GM18861 (cell line): ENCODE measurements around the gene FGF4.
"Not testable (repeated sequence)": the region's sequence is repeated elsewhere in the genome, so short reads cannot be mapped to it uniquely, and the experiment has no call there.

Source experiments
- ATAC-seq: cut with Tn5 transposase; IDR thresholded peaks from one replicate; pipeline ENCODE4 v1.9.1; 2021; ENCODE audit not compliant: unreplicated experiment

Gene FGF4

GRCh38 chr11:69774354-69775162 lies 583 bp downstream of the FGF4 start:
- no peak for ATAC-seq

- ATAC-seq, result no peak
Measured at GRCh38 chr11:69773626-69774353, 1.4 kb downstream of the FGF4 start.

GRCh38 chr11:69771466-69771865 lies 3.7 kb downstream of the FGF4 start:
- ATAC-seq, result no peak

- ATAC-seq, result no peak
Measured at GRCh38 chr11:69770540-69770939, 4.6 kb downstream of the FGF4 start.

GRCh38 chr11:69765498-69765995 lies 9.6 kb downstream of the FGF4 start:
- no peak for ATAC-seq

- not testable (repeated sequence) for ATAC-seq
Measured at GRCh38 chr11:69764918-69765317, 10.2 kb downstream of the FGF4 start.

- no peak for ATAC-seq
Measured at GRCh38 chr11:69760319-69760718, 14.8 kb downstream of the FGF4 start.

- no peak for ATAC-seq
Measured at GRCh38 chr11:69752890-69753289, 22.3 kb downstream of the FGF4 start.

GRCh38 chr11:69750875-69751597 lies 24.1 kb downstream of the FGF4 start:
- no peak for ATAC-seq

- no peak for ATAC-seq
Measured at GRCh38 chr11:69750108-69750850, 24.9 kb downstream of the FGF4 start.

- no peak for ATAC-seq
Measured at GRCh38 chr11:69748637-69749036, 26.5 kb downstream of the FGF4 start.

GRCh38 chr11:69746752-69747742 lies 28.1 kb downstream of the FGF4 start:
- no peak for ATAC-seq

GRCh38 chr11:69746140-69746539 lies 29.0 kb downstream of the FGF4 start:
- ATAC-seq, result no peak

- no peak for ATAC-seq
Measured at GRCh38 chr11:69745201-69745600, 29.9 kb downstream of the FGF4 start.

- ATAC-seq, result no peak
Measured at GRCh38 chr11:69744435-69744834, 30.7 kb downstream of the FGF4 start.

GRCh38 chr11:69734841-69735240 lies 40.3 kb downstream of the FGF4 start:
- no peak for ATAC-seq

- ATAC-seq, result no peak
Measured at GRCh38 chr11:69734367-69734766, 40.8 kb downstream of the FGF4 start.

- no peak for ATAC-seq
Measured at GRCh38 chr11:69732910-69733309, 42.2 kb downstream of the FGF4 start.

GRCh38 chr11:69731110-69731509 lies 44.0 kb downstream of the FGF4 start:
- no peak for ATAC-seq

GRCh38 chr11:69730500-69730899 lies 44.6 kb downstream of the FGF4 start:
- ATAC-seq, result no peak
